Thoracic aorta (tissue), 2 donors: ENCODE results near the gene SCAMP5. TPM values are rescaled to one million over a fixed set of nuclear protein-coding genes. Genes with fewer than 3 reads are reported as not detected.

Source experiments
- ATAC-seq: fragments of 150-250 bp; one replicate; pipeline ENCODE4 v1.8.0; 2017; ENCODE audit warnings: low read depth; ENCODE audit not compliant: insufficient number of reproducible peaks, low FRiP score
- DNase-seq: peaks from one replicate; pipeline ENCODE4 v3.0.0-alpha.2; 2020; ENCODE audit warnings: low spot score
- H3K27ac ChIP-seq, 2 donors: fragments of 200-600 bp; sonication (generic); 1 replicate in 1 of 2; 2 replicates in 1 of 2; pipeline ENCODE4 v1.5.1; 2016; ENCODE audit warnings: mild to moderate bottlenecking in 2 of 2, moderate library complexity in 2 of 2
- H3K27me3 ChIP-seq: fragments of 200-600 bp; sonication (generic); replicated peaks from 2 replicates; pipeline ENCODE4 v1.6.0; 2016; ENCODE audit warnings: mild to moderate bottlenecking; ENCODE audit not compliant: insufficient read depth
- H3K36me3 ChIP-seq: fragments of 200-600 bp; sonication (generic); one replicate; pipeline ENCODE4 v1.5.1; 2016
- H3K4me1 ChIP-seq, 2 donors: fragments of 200-600 bp; sonication (generic); 1 replicate in 1 of 2; 2 replicates in 1 of 2; pipeline versions ENCODE4 v1.5.1 to v1.6.0; 2016; ENCODE audit warnings: low read depth in 2 of 2, mild to moderate bottlenecking in 1 of 2; ENCODE audit not compliant: control insufficient read depth in 1 of 2
- H3K4me3 ChIP-seq: fragments of 200-600 bp; sonication (generic); 2 replicates; pipeline ENCODE4 v1.5.1; 2016; ENCODE audit warnings: mild to moderate bottlenecking
- H3K9me3 ChIP-seq: fragments of 200-600 bp; sonication (generic); 2 replicates; pipeline ENCODE4 v1.5.1; 2016
- CTCF ChIP-seq: fragments of 200-600 bp; sonication (generic); IDR thresholded peaks from one replicate; pipeline ENCODE4 v1.5.1; 2019; ENCODE audit warnings: antibody characterized with exemption
- total RNA-seq, 2 donors: library from RNA; depleted of rRNA; stranded (reverse); fragments of >200 nt; gene quantifications; one replicate each; pipeline versions ENCODE4 v1.1.0 to v1.2.3, GENCODE V29; 2016

The SCAMP5 gene
- total RNA-seq, 2 donors from 2014 or later = 1.5 to 3.5 TPM

- no peaks in the 10 kb centered on the region for H3K36me3 ChIP-seq
- TF ChIP-seq CTCF = no peak
- no peaks in the 10 kb centered on the region for H3K9me3 ChIP-seq
- no peaks in the 10 kb centered on the region for H3K27me3 ChIP-seq
- no peak for ATAC-seq
- no peaks in the 10 kb centered on the region for H3K4me1 ChIP-seq
- no peak overlapping the region for H3K4me3 ChIP-seq
- DNase-seq = no peak
- no peak overlapping the region for H3K27ac ChIP-seq
Observed at GRCh38 chr15:74983725-74984231, 11.6 kb upstream of the SCAMP5 start.

- Histone ChIP-seq H3K27ac (no peak overlapping the region), H3K27me3 (no peaks in the 10 kb centered on the region), H3K9me3 (no peaks in the 10 kb centered on the region), H3K4me3 (no peak overlapping the region), H3K36me3 (no peaks in the 10 kb centered on the region), H3K4me1 (no peaks in the 10 kb centered on the region)
- TF ChIP-seq CTCF = no peak
- ATAC-seq (no peak), DNase-seq (no peak)
Observed at GRCh38 chr15:74988007-74988800, 7.2 kb upstream of the SCAMP5 start.

- Histone ChIP-seq H3K27ac (no peak overlapping the region), H3K36me3 (no peaks in the 10 kb centered on the region), H3K4me1 (no peaks in the 10 kb centered on the region), H3K4me3 (no peak overlapping the region), H3K9me3 (no peaks in the 10 kb centered on the region), H3K27me3 (no peaks in the 10 kb centered on the region)
- no peak for DNase-seq
- no peak for ATAC-seq
- TF ChIP-seq CTCF = no peak
Observed at GRCh38 chr15:74989527-74989926, 5.8 kb upstream of the SCAMP5 start.

- no peak for TF ChIP-seq CTCF
- DNase-seq = no peak
- Histone ChIP-seq H3K27ac (no peak overlapping the region), H3K4me1 (peaks cover 5 to 14% of the 10 kb centered on the region in 2 donors), H3K27me3 (no peaks in the 10 kb centered on the region), H3K36me3 (no peaks in the 10 kb centered on the region), H3K4me3 (no peak overlapping the region), H3K9me3 (no peaks in the 10 kb centered on the region)
- no peak for ATAC-seq
Observed at GRCh38 chr15:74992619-74993018, 2.7 kb upstream of the SCAMP5 start.

GRCh38 chr15:74994236-74994635, 1.1 kb upstream of the SCAMP5 start:
- ATAC-seq = no peak

More at GRCh38 chr15:74994236-74994635, 1.1 kb upstream of the SCAMP5 start:
- Histone ChIP-seq H3K36me3 (no peaks in the 10 kb centered on the region), H3K9me3 (no peaks in the 10 kb centered on the region), H3K27ac (no peak overlapping the region), H3K4me1 (peaks cover 5 to 14% of the 10 kb centered on the region in 2 donors), H3K27me3 (no peaks in the 10 kb centered on the region), H3K4me3 (no peak overlapping the region)
- no peak for TF ChIP-seq CTCF
- DNase-seq = no peak
